ENCODE measurements around the gene ME3.

- TF ChIP-seq RAD21 (IDR thresholded peaks at IDR 0.05; ENCODE audit: low read depth) (no peak), CTCF (IDR thresholded peaks at IDR 0.05 in 2 of 3, conservative IDR thresholded peaks at IDR 0.05 in 1 of 3; ENCODE audit: borderline replicate concordance in 1 of 3, insufficient read depth in 1 of 3, low read depth in 2 of 3, low read length in 2 of 3) (no peak), POLR2A (IDR thresholded peaks at IDR 0.05; ENCODE audit: borderline replicate concordance, extremely low read depth, insufficient read depth, insufficient read length) (no peak), REST (IDR thresholded peaks at IDR 0.05; ENCODE audit: low read depth) (no peak), EZH2 (IDR thresholded peaks at IDR 0.05) (no peak), MAX (IDR thresholded peaks at IDR 0.05) (peak; percentile 41), SP1 (IDR thresholded peaks at IDR 0.05; ENCODE audit: low read depth) (peak; percentile 55), ATF3 (IDR thresholded peaks at IDR 0.05) (no peak), POLR2AphosphoS5 (IDR thresholded peaks at IDR 0.05; ENCODE audit: low read depth, low read length) (no peak), EZH2phosphoT487 (IDR thresholded peaks at IDR 0.05; ENCODE audit: borderline replicate concordance) (no peak), JUND (IDR thresholded peaks at IDR 0.05) (peak; percentile 55), FOSL1 (IDR thresholded peaks at IDR 0.05; ENCODE audit: low read depth) (peak; percentile 64)
These were observed 94.5 kb downstream of the ME3 start for GRCh38 chr11:86577644-86578636.

Measured in HCT116 (cell line).